Mesendoderm (in vitro differentiated cells): Measurements from ENCODE around the gene SOX6.

Experiments
- DNase-seq: peaks from one replicate; pipeline ENCODE4 v3.0.0; 2013
- H2AK5ac ChIP-seq: 2 replicates; pipeline ENCODE4 v1.6.1; 2013; ENCODE audit warnings: low read length, inconsistent platforms
- H2BK120ac ChIP-seq: 2 replicates; pipeline ENCODE4 v1.6.1; 2013; ENCODE audit warnings: low read depth, mild to moderate bottlenecking, low read length, moderate library complexity, mixed read lengths
- H2BK15ac ChIP-seq: replicated peaks from 2 replicates; pipeline ENCODE4 v1.6.1; 2013; ENCODE audit warnings: low read depth, mild to moderate bottlenecking, moderate library complexity
- H2BK5ac ChIP-seq: 2 replicates; pipeline ENCODE4 v1.6.1; 2013; ENCODE audit warnings: low read length, inconsistent platforms
- H3K18ac ChIP-seq: 2 replicates; pipeline ENCODE4 v1.6.1; 2013; ENCODE audit warnings: mild to moderate bottlenecking, low read length, mixed read lengths
- H3K23ac ChIP-seq: one replicate; pipeline ENCODE4 v1.6.1; 2013; ENCODE audit warnings: low read length
- H3K27ac ChIP-seq: 2 replicates; pipeline ENCODE4 v1.5.1; 2013; ENCODE audit warnings: low read depth, mild to moderate bottlenecking, inconsistent platforms, low read length, moderate library complexity
- H3K27me3 ChIP-seq: 2 replicates; pipeline ENCODE4 v1.6.1; 2013; ENCODE audit warnings: low read length, control low read depth, mild to moderate bottlenecking, inconsistent platforms; ENCODE audit not compliant: insufficient read depth, poor library complexity
- H3K36me3 ChIP-seq: 2 replicates; pipeline ENCODE4 v1.6.1; 2013; ENCODE audit warnings: low read length, inconsistent platforms; ENCODE audit not compliant: control insufficient read depth, insufficient read depth
- H3K4ac ChIP-seq: one replicate; pipeline ENCODE4 v1.6.1; 2013; ENCODE audit warnings: low read depth, mild to moderate bottlenecking, low read length, moderate library complexity
- H3K4me1 ChIP-seq: 2 replicates; pipeline ENCODE4 v1.6.1; 2013; ENCODE audit warnings: low read depth, low read length, inconsistent platforms; ENCODE audit not compliant: control insufficient read depth
- H3K4me2 ChIP-seq: 2 replicates; pipeline ENCODE4 v1.6.1; 2013; ENCODE audit warnings: low read length
- H3K4me3 ChIP-seq: 2 replicates; pipeline ENCODE4 v1.5.1; 2013; ENCODE audit warnings: mild to moderate bottlenecking, low read length
- H3K56ac ChIP-seq: one replicate; pipeline ENCODE4 v1.6.1; 2013; ENCODE audit warnings: low read length
- H3K79me1 ChIP-seq: 2 replicates; pipeline ENCODE4 v1.6.1; 2013; ENCODE audit warnings: low read length, inconsistent platforms
- H3K79me2 ChIP-seq: 2 replicates; pipeline ENCODE4 v1.6.1; 2013; ENCODE audit warnings: mild to moderate bottlenecking, low read length; ENCODE audit not compliant: control insufficient read depth, insufficient read depth
- H3K9ac ChIP-seq: 2 replicates; pipeline ENCODE4 v1.6.1; 2013; ENCODE audit warnings: low read length, inconsistent platforms
- H4K5ac ChIP-seq: one replicate; pipeline ENCODE4 v1.6.1; 2013; ENCODE audit warnings: low read length
- H4K8ac ChIP-seq: one replicate; pipeline ENCODE4 v1.6.1; 2013; ENCODE audit warnings: low read depth, mild to moderate bottlenecking, control low read depth, low read length, moderate library complexity
- WGBS: extraction: QIAGEN DNeasy Blood & Tissue Kit; methylation state at CpG from one replicate; pipeline ENCODE4 v1.1.7; 2013; ENCODE audit warnings: low lambda C conversion rate, missing lambda C conversion rate; ENCODE audit not compliant: insufficient coverage; ENCODE audit errors: extremely low coverage; 5-methylcytosine and 5-hydroxymethylcytosine counted together

The SOX6 gene

GRCh38 chr11:16215352-16215751, 141.0 kb downstream of the SOX6 start:
- no peak overlapping the region for H2AK5ac ChIP-seq
- no peaks in the 10 kb centered on the region for H3K79me1 ChIP-seq
- WGBS: no CpG with 5 or more reads among the region's 1 CpG

GRCh38 chr11:16211407-16211806, 144.9 kb downstream of the SOX6 start:
- Histone ChIP-seq H3K4ac (no peak overlapping the region), H2AK5ac (no peak overlapping the region), H4K8ac (no peak overlapping the region), H4K5ac (no peak overlapping the region), H3K18ac (no peak overlapping the region), H3K27me3 (no peaks in the 10 kb centered on the region), H3K4me2 (no peak overlapping the region), H3K4me1 (no peaks in the 10 kb centered on the region), H3K23ac (no peak overlapping the region), H3K56ac (no peak overlapping the region), H3K4me3 (no peak overlapping the region), H2BK5ac (no peak overlapping the region), H2BK120ac (no peak overlapping the region), H3K79me1 (no peaks in the 10 kb centered on the region), H3K36me3 (no peaks in the 10 kb centered on the region), H3K79me2 (no peaks in the 10 kb centered on the region), H2BK15ac (no peak overlapping the region), H3K27ac (no peak overlapping the region), H3K9ac (no peak overlapping the region)
- peak; percentile 50 for DNase-seq

More at GRCh38 chr11:16215352-16215751, 141.0 kb downstream of the SOX6 start:
- Histone ChIP-seq H4K8ac (no peak overlapping the region), H3K56ac (no peak overlapping the region), H2BK120ac (no peak overlapping the region), H2BK15ac (no peak overlapping the region), H3K4ac (no peak overlapping the region), H3K79me2 (no peaks in the 10 kb centered on the region), H3K4me3 (no peak overlapping the region), H3K27ac (no peak overlapping the region), H4K5ac (no peak overlapping the region), H2BK5ac (no peak overlapping the region), H3K23ac (no peak overlapping the region), H3K9ac (no peak overlapping the region), H3K36me3 (no peaks in the 10 kb centered on the region), H3K4me2 (no peak overlapping the region), H3K4me1 (no peaks in the 10 kb centered on the region), H3K27me3 (no peaks in the 10 kb centered on the region), H3K18ac (no peak overlapping the region)
- no peak for DNase-seq

GRCh38 chr11:16204261-16204660, 152.1 kb downstream of the SOX6 start:
- Histone ChIP-seq H3K9ac (no peak overlapping the region), H3K36me3 (no peaks in the 10 kb centered on the region), H2BK120ac (no peak overlapping the region), H3K18ac (no peak overlapping the region), H3K79me1 (no peaks in the 10 kb centered on the region), H2AK5ac (no peak overlapping the region), H3K27me3 (no peaks in the 10 kb centered on the region), H2BK15ac (no peak overlapping the region), H3K79me2 (no peaks in the 10 kb centered on the region), H3K27ac (no peak overlapping the region), H3K4me2 (no peak overlapping the region), H4K8ac (no peak overlapping the region), H4K5ac (no peak overlapping the region), H2BK5ac (no peak overlapping the region), H3K23ac (no peak overlapping the region), H3K4me3 (no peak overlapping the region), H3K4ac (no peak overlapping the region), H3K4me1 (no peaks in the 10 kb centered on the region), H3K56ac (no peak overlapping the region)
- WGBS: 100% methylated on average over 1 of the region's 3 CpGs
- no peak for DNase-seq

- Histone ChIP-seq H3K4me2 (no peak overlapping the region), H3K4me3 (no peak overlapping the region), H3K27ac (no peak overlapping the region), H3K4me1 (no peaks in the 10 kb centered on the region), H3K23ac (no peak overlapping the region), H3K36me3 (no peaks in the 10 kb centered on the region), H3K27me3 (no peaks in the 10 kb centered on the region), H3K9ac (no peak overlapping the region), H3K79me2 (no peaks in the 10 kb centered on the region), H2BK120ac (no peak overlapping the region), H2AK5ac (no peak overlapping the region), H4K8ac (no peak overlapping the region), H2BK5ac (no peak overlapping the region), H3K56ac (no peak overlapping the region), H4K5ac (no peak overlapping the region), H3K4ac (no peak overlapping the region), H3K79me1 (no peaks in the 10 kb centered on the region), H3K18ac (no peak overlapping the region), H2BK15ac (no peak overlapping the region)
- DNase-seq: no peak
- no CpG with 5 or more reads among the region's 3 CpGs for WGBS
These were observed 160.7 kb downstream of the SOX6 start for GRCh38 chr11:16195651-16196050.

GRCh38 chr11:16194566-16194965, 161.8 kb downstream of the SOX6 start:
- Histone ChIP-seq H3K9ac (no peak overlapping the region), H2BK120ac (no peak overlapping the region), H3K27ac (no peak overlapping the region), H4K8ac (no peak overlapping the region), H2BK5ac (no peak overlapping the region), H3K4me2 (no peak overlapping the region), H3K56ac (no peak overlapping the region), H2AK5ac (no peak overlapping the region), H3K36me3 (no peaks in the 10 kb centered on the region), H3K18ac (no peak overlapping the region), H3K23ac (no peak overlapping the region), H2BK15ac (no peak overlapping the region), H3K4ac (no peak overlapping the region), H3K79me2 (no peaks in the 10 kb centered on the region), H3K27me3 (no peaks in the 10 kb centered on the region), H3K4me1 (no peaks in the 10 kb centered on the region), H3K4me3 (no peak overlapping the region), H3K79me1 (no peaks in the 10 kb centered on the region), H4K5ac (no peak overlapping the region)
- no CpG with 5 or more reads among the region's 2 CpGs for WGBS
- DNase-seq: no peak

GRCh38 chr11:16193897-16194381, 162.4 kb downstream of the SOX6 start:
- DNase-seq: no peak
- WGBS: no CpG with 5 or more reads among the region's 1 CpG
- Histone ChIP-seq H3K18ac (no peak overlapping the region), H3K36me3 (no peaks in the 10 kb centered on the region), H3K23ac (no peak overlapping the region), H3K27me3 (no peaks in the 10 kb centered on the region), H2BK5ac (no peak overlapping the region), H3K56ac (no peak overlapping the region), H3K79me1 (no peaks in the 10 kb centered on the region), H2AK5ac (no peak overlapping the region), H3K4me3 (no peak overlapping the region), H3K4ac (no peak overlapping the region), H3K79me2 (no peaks in the 10 kb centered on the region), H3K9ac (no peak overlapping the region), H3K27ac (no peak overlapping the region), H3K4me2 (no peak overlapping the region), H2BK15ac (no peak overlapping the region), H4K8ac (no peak overlapping the region), H4K5ac (no peak overlapping the region), H2BK120ac (no peak overlapping the region), H3K4me1 (no peaks in the 10 kb centered on the region)
